Mesendoderm (in vitro differentiated cells): Measurements from ENCODE around the gene C1QL2. TPM values are rescaled to one million over a fixed set of nuclear protein-coding genes. Genes with fewer than 3 reads are reported as not detected.
A peak's percentile ranks its signal among the peaks of the same experiment; 100 is the strongest.

Source experiments
- DNase-seq: peaks from one replicate; pipeline ENCODE4 v3.0.0; 2013
- H2AK5ac ChIP-seq: 2 replicates; pipeline ENCODE4 v1.6.1; 2013; ENCODE audit warnings: low read length, inconsistent platforms
- H2BK120ac ChIP-seq: 2 replicates; pipeline ENCODE4 v1.6.1; 2013; ENCODE audit warnings: low read depth, mild to moderate bottlenecking, low read length, moderate library complexity, mixed read lengths
- H2BK15ac ChIP-seq: replicated peaks from 2 replicates; pipeline ENCODE4 v1.6.1; 2013; ENCODE audit warnings: low read depth, mild to moderate bottlenecking, moderate library complexity
- H2BK5ac ChIP-seq: 2 replicates; pipeline ENCODE4 v1.6.1; 2013; ENCODE audit warnings: low read length, inconsistent platforms
- H3K18ac ChIP-seq: 2 replicates; pipeline ENCODE4 v1.6.1; 2013; ENCODE audit warnings: mild to moderate bottlenecking, low read length, mixed read lengths
- H3K23ac ChIP-seq: one replicate; pipeline ENCODE4 v1.6.1; 2013; ENCODE audit warnings: low read length
- H3K27ac ChIP-seq: 2 replicates; pipeline ENCODE4 v1.5.1; 2013; ENCODE audit warnings: low read depth, mild to moderate bottlenecking, inconsistent platforms, low read length, moderate library complexity
- H3K27me3 ChIP-seq: 2 replicates; pipeline ENCODE4 v1.6.1; 2013; ENCODE audit warnings: low read length, control low read depth, mild to moderate bottlenecking, inconsistent platforms; ENCODE audit not compliant: insufficient read depth, poor library complexity
- H3K36me3 ChIP-seq: 2 replicates; pipeline ENCODE4 v1.6.1; 2013; ENCODE audit warnings: low read length, inconsistent platforms; ENCODE audit not compliant: control insufficient read depth, insufficient read depth
- H3K4ac ChIP-seq: one replicate; pipeline ENCODE4 v1.6.1; 2013; ENCODE audit warnings: low read depth, mild to moderate bottlenecking, low read length, moderate library complexity
- H3K4me1 ChIP-seq: 2 replicates; pipeline ENCODE4 v1.6.1; 2013; ENCODE audit warnings: low read depth, low read length, inconsistent platforms; ENCODE audit not compliant: control insufficient read depth
- H3K4me2 ChIP-seq: 2 replicates; pipeline ENCODE4 v1.6.1; 2013; ENCODE audit warnings: low read length
- H3K4me3 ChIP-seq: 2 replicates; pipeline ENCODE4 v1.5.1; 2013; ENCODE audit warnings: mild to moderate bottlenecking, low read length
- H3K56ac ChIP-seq: one replicate; pipeline ENCODE4 v1.6.1; 2013; ENCODE audit warnings: low read length
- H3K79me1 ChIP-seq: 2 replicates; pipeline ENCODE4 v1.6.1; 2013; ENCODE audit warnings: low read length, inconsistent platforms
- H3K79me2 ChIP-seq: 2 replicates; pipeline ENCODE4 v1.6.1; 2013; ENCODE audit warnings: mild to moderate bottlenecking, low read length; ENCODE audit not compliant: control insufficient read depth, insufficient read depth
- H3K9ac ChIP-seq: 2 replicates; pipeline ENCODE4 v1.6.1; 2013; ENCODE audit warnings: low read length, inconsistent platforms
- H4K5ac ChIP-seq: one replicate; pipeline ENCODE4 v1.6.1; 2013; ENCODE audit warnings: low read length
- H4K8ac ChIP-seq: one replicate; pipeline ENCODE4 v1.6.1; 2013; ENCODE audit warnings: low read depth, mild to moderate bottlenecking, control low read depth, low read length, moderate library complexity
- whole genome bisulfite sequencing: extraction: QIAGEN DNeasy Blood & Tissue Kit; methylation state at CpG from one replicate; pipeline ENCODE4 v1.1.7; 2013; ENCODE audit warnings: low lambda C conversion rate, missing lambda C conversion rate; ENCODE audit not compliant: insufficient coverage; ENCODE audit errors: extremely low coverage; 5-methylcytosine and 5-hydroxymethylcytosine counted together
- polyA plus RNA-seq, 2 experiments: library from polyadenylated mRNA; stranded (reverse); fragments of 200-250 nt; gene quantifications; one replicate each; pipeline ENCODE4 v1.2.3, GENCODE V29; 2013

Gene C1QL2
- 0.22 TPM for polyA plus RNA-seq (2013, experiment 1 of 2)
- 0.21 TPM for polyA plus RNA-seq (2013, experiment 2 of 2)

DNA sequence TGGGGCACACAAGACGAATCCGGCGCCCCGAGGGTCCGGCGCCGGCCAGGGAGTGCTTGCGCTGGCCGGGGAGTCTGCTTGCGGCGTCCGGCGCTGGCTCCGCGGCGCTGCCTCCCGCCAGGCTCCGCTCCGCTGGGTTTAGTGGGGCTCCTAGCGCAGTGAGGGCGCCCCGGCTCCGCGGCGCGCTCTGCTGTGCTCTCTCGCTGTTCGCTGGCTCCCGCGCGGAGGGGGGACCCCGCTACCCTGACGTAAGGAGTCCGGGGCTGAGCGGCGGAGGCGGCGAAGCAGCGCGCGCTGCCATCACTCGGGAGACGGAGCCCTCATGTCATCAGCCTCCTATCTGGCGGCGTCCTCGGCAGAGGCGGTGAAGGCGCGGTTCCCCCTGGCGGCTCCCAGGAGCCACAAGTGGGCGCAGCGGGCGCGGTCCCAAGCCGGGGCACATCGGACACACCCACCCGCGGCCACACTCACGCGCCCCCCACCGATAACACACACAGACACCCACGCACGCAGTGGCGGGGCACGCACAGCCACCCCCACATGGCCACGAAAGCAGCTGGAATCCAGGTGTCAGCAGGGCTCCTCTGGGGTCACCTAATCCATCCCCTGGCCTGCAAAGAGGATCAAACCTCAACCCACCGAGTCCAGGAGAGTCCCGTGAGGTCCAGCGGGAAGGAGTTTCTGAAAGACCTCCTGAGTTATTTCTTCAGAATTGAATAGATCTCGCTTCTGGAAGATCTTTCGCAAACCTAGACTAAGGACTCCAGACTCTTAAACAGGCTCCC is at the start of gene C1QL2:
TSS of gene C1QL2 (minus strand) at position 189 of the 785 bp plus-strand sequence. CDS start 482 bp downstream, outside the sequence.
- Histone ChIP-seq H3K27me3 (peaks cover 18% of the 10 kb centered on the region), H3K9ac (no peak within 1 kb of the TSS), H3K23ac (no peak within 1 kb of the TSS), H3K4me1 (peaks cover 2% of the 10 kb centered on the region), H2AK5ac (no peak within 1 kb of the TSS), H3K36me3 (no peaks in the 10 kb centered on the region), H2BK15ac (no peak within 1 kb of the TSS), H4K5ac (no peak within 1 kb of the TSS), H3K4ac (no peak within 1 kb of the TSS), H3K4me2 (peak within 1 kb of the TSS; percentile 58), H3K79me1 (no peaks in the 10 kb centered on the region), H3K79me2 (no peaks in the 10 kb centered on the region), H3K27ac (no peak within 1 kb of the TSS), H4K8ac (no peak within 1 kb of the TSS), H2BK5ac (no peak within 1 kb of the TSS), H3K4me3 (no peak within 1 kb of the TSS), H3K18ac (no peak within 1 kb of the TSS), H3K56ac (no peak within 1 kb of the TSS), H2BK120ac (no peak within 1 kb of the TSS)
- peak; percentile 73 for DNase-seq
- WGBS = no CpG with 5 or more reads among the region's 71 CpGs

DNA sequence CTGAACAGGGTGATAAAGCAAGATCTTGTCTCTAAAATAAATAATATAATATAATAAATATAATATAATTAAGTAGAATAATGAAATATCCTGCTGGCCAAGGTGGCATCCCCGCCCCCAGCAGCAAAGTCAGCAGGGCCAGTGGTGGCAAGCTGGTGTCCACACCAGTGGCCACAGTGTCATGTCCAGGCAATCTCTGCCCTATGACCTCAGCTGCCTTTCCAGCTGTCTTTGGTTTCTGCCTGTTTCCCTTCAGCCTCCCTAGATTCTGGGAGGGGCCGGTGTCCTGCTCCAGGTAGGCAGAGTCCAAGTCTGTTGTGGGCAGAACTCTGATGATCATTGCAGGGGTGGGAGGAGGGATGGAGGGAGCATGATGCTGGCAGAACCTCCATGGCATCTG is 48.9 kb upstream of the C1QL2 start:
- Histone ChIP-seq H3K4me3 (no peak overlapping the region), H2AK5ac (no peak overlapping the region), H2BK15ac (no peak overlapping the region), H3K27ac (no peak overlapping the region), H2BK5ac (no peak overlapping the region), H3K4me1 (no peaks in the 10 kb centered on the region), H3K27me3 (no peaks in the 10 kb centered on the region), H3K9ac (no peak overlapping the region), H3K79me1 (no peaks in the 10 kb centered on the region), H3K56ac (no peak overlapping the region), H3K23ac (no peak overlapping the region), H3K4ac (no peak overlapping the region), H4K5ac (no peak overlapping the region), H3K36me3 (no peaks in the 10 kb centered on the region), H2BK120ac (no peak overlapping the region), H3K18ac (no peak overlapping the region), H3K79me2 (no peaks in the 10 kb centered on the region), H4K8ac (no peak overlapping the region), H3K4me2 (no peak overlapping the region)
- WGBS = no CpG with 5 or more reads among the region's 2 CpGs
- no peak for DNase-seq

DNA sequence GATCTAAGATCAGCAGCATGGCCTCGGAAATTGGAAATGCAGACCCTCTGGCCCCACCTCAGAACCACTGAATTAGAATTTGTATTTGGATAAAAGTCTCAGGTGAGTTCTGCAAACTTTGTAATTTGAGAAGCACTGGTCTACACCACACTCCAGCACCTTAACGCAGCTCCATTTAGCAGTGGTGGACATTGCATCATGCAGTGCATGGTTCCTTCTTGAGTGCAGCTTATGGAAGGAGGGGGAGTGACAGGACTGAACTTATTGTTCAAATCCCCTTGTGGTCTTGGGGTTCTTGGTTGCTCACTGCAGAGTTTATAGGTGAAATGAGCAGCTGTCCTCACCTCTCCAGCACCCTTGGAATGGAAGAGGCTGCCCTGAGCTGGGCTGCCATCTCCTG is 47.6 kb upstream of the C1QL2 start:
- H4K8ac ChIP-seq = no peak overlapping the region
- no peaks in the 10 kb centered on the region for H3K4me1 ChIP-seq
- H3K36me3 ChIP-seq = no peaks in the 10 kb centered on the region
- H3K18ac ChIP-seq = no peak overlapping the region
- no peak overlapping the region for H3K4me2 ChIP-seq
- no peak overlapping the region for H2BK5ac ChIP-seq
- H4K5ac ChIP-seq = no peak overlapping the region
- no peaks in the 10 kb centered on the region for H3K79me1 ChIP-seq
- no peaks in the 10 kb centered on the region for H3K79me2 ChIP-seq
- H2BK120ac ChIP-seq = no peak overlapping the region
- H3K9ac ChIP-seq = no peak overlapping the region
- H3K23ac ChIP-seq = no peak overlapping the region
- no peak overlapping the region for H2BK15ac ChIP-seq
- H3K4ac ChIP-seq = no peak overlapping the region
- no peak overlapping the region for H3K56ac ChIP-seq
- no CpG with 5 or more reads among the region's 2 CpGs for WGBS
- no peak for DNase-seq
- H3K27me3 ChIP-seq = no peaks in the 10 kb centered on the region
- no peak overlapping the region for H3K27ac ChIP-seq
- no peak overlapping the region for H2AK5ac ChIP-seq
- no peak overlapping the region for H3K4me3 ChIP-seq

DNA sequence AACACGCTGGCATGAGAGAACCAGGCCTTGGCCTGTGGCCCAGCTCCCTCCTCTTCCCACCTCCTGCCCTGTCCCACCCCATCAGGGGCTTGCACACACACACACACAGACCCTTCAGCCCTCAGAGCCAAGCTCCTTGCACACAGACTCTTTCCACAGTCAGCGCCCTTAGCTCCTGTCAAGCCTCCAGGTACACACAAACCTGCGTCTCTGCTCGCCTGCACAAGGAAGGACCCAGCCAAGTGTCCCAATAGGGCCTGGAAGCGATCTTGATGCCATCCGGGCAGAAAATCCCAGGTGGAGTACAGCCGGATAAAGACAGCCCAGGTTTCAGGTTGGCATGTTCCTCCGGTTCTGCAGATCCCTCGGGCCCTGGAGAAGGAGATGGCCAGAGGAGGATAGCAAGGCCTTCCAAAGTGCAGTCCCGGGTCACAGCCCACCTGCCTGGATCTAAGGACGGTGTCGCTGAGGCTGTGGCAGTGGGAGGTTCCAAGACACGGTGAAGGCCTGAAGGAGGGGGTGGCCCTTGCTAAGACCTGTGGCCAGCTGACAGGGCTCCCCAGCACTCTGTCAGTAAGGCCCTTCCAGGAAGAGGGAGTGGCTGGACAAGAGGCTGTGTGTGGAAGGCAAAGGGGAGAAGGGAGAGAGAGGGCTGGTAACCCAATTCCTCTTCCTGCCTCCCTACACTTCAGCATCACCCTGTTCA is 46.6 kb upstream of the C1QL2 start:
- Histone ChIP-seq H2BK15ac (no peak overlapping the region), H3K27me3 (no peaks in the 10 kb centered on the region), H4K8ac (no peak overlapping the region), H3K27ac (no peak overlapping the region), H2BK120ac (no peak overlapping the region), H3K9ac (no peak overlapping the region), H3K36me3 (no peaks in the 10 kb centered on the region), H3K4me3 (no peak overlapping the region), H3K18ac (no peak overlapping the region), H3K79me1 (no peaks in the 10 kb centered on the region), H3K4me1 (no peaks in the 10 kb centered on the region), H4K5ac (peak overlapping the region; percentile 56), H3K56ac (no peak overlapping the region), H2BK5ac (no peak overlapping the region), H3K23ac (no peak overlapping the region), H3K4me2 (no peak overlapping the region), H3K79me2 (no peaks in the 10 kb centered on the region), H3K4ac (no peak overlapping the region), H2AK5ac (no peak overlapping the region)
- WGBS = no CpG with 5 or more reads among the region's 13 CpGs
- no peak for DNase-seq

DNA sequence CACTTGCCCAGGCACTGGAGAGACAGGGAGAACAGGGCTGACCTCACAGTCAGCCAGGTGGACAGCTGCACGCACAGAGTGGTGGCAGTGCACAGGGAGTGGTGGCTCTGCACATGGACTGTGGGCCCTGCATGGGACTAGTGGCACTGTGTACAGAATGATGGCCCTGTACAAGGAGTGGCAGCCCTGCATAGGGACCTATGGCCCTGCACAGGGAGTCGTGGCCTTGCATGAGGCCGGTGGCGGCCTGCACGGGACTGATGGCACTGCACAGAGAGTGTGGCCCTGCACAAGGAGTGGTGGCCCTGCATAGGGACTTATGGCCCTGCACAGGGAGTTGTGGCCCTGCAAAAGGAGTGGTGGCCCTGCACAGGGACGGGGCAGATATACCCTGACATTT is 46.0 kb upstream of the C1QL2 start:
- no peak overlapping the region for H3K23ac ChIP-seq
- no peak overlapping the region for H3K4me2 ChIP-seq
- no peak overlapping the region for H2AK5ac ChIP-seq
- H3K56ac ChIP-seq = no peak overlapping the region
- H4K5ac ChIP-seq = no peak overlapping the region
- H3K4me3 ChIP-seq = no peak overlapping the region
- no peaks in the 10 kb centered on the region for H3K36me3 ChIP-seq
- no peak overlapping the region for H3K18ac ChIP-seq
- no peak overlapping the region for H2BK15ac ChIP-seq
- no peaks in the 10 kb centered on the region for H3K27me3 ChIP-seq
- no peaks in the 10 kb centered on the region for H3K4me1 ChIP-seq
- WGBS = no CpG with 5 or more reads among the region's 6 CpGs
- no peak for DNase-seq
- H3K79me2 ChIP-seq = no peaks in the 10 kb centered on the region
- H3K9ac ChIP-seq = no peak overlapping the region
- no peaks in the 10 kb centered on the region for H3K79me1 ChIP-seq
- no peak overlapping the region for H3K4ac ChIP-seq
- H2BK120ac ChIP-seq = no peak overlapping the region
- no peak overlapping the region for H4K8ac ChIP-seq
- no peak overlapping the region for H2BK5ac ChIP-seq
- no peak overlapping the region for H3K27ac ChIP-seq
